HCT116 (cell line): ENCODE data around the gene ZNF581. TPM values are rescaled to one million over a fixed set of nuclear protein-coding genes. Genes with fewer than 3 reads are reported as not detected.

Experiments
- ATAC-seq: fragments of 200-7000 bp; cut with Tn5 transposase; 2 replicates; pipeline ENCODE4 v1.9.1; 2020; ENCODE audit warnings: mild to moderate bottlenecking, moderate library complexity
- BruUV-seq: library from RNA; stranded (reverse); fragments of 400-500 nt; replicated peaks from 2 replicates; lab custom pipeline; 2021; lab: Mats Ljungman, UMichigan
- CTCF ChIA-PET: fragments of 300-600 bp; sonication (Branson Sonifier 250); formaldehyde crosslinking; loops from one replicate; lab custom pipeline; 2021; ENCODE audit warnings: antibody characterized with exemption; lab: Charles Lee
- POLR2A ChIA-PET: fragments of 300-600, 350-600 bp; sonication (Branson Sonifier 250); formaldehyde crosslinking; loops from one replicate; lab custom pipeline; 2021; ENCODE audit warnings: antibody characterized with exemption; lab: Charles Lee
- RAD21 ChIA-PET, 2 experiments: fragments of 300-600 bp; sonication (Branson Sonifier 250); formaldehyde crosslinking; loops; one replicate each; lab custom pipeline; 2023; ENCODE audit warnings: low total read pairs in 2 of 2; ENCODE audit not compliant: uncharacterized antibody in 2 of 2, unreplicated experiment in 2 of 2, low non-redundant PET in 1 of 2; lab: Charles Lee
- DNase-seq: peaks from one replicate; pipeline ENCODE4 v3.0.0-alpha.2; 2010; ENCODE audit warnings: low read depth, low spot score
- H2AFZ ChIP-seq: fragments of 200-600 bp; shearing (Covaris generic), sonication (generic); 2 replicates; pipeline ENCODE4 v1.6.1; 2017; ENCODE audit warnings: low read depth, mixed run types, mixed read lengths, antibody characterized with exemption, low read length; ENCODE audit not compliant: poor library complexity, severe bottlenecking
- H3K27ac ChIP-seq: 2 replicates; pipeline ENCODE4 v1.5.1; 2012; ENCODE audit warnings: low read depth, low read length
- H3K27me3 ChIP-seq: fragments of 200-600 bp; sonication (generic); 2 replicates; pipeline ENCODE4 v1.6.1; 2016; ENCODE audit warnings: mixed run types, low read length, mixed read lengths; ENCODE audit not compliant: insufficient read depth
- H3K36me3 ChIP-seq, 2 experiments: fragments of 200-500 bp in 1 of 2; fragments of 200-600 bp in 1 of 2; sonication (Bioruptor generic) in 1 of 2; sonication (generic) in 1 of 2; 2 replicates each; pipeline versions ENCODE4 v1.5.1 to v1.6.1; 2014 to 2016; ENCODE audit warnings: low read length in 2 of 2, inconsistent platforms in 1 of 2, mixed read lengths in 1 of 2, mixed run types in 1 of 2; ENCODE audit not compliant: insufficient read depth in 2 of 2, control insufficient read depth in 1 of 2
- H3K4me1 ChIP-seq, 2 experiments: fragments of 200-600 bp in 1 of 2; sonication (generic) in 1 of 2; 2 replicates each; pipeline versions ENCODE4 v1.5.1 to v1.6.1; 2012 to 2017; ENCODE audit warnings: low read length in 2 of 2, inconsistent platforms in 1 of 2, mild to moderate bottlenecking in 1 of 2, mixed read lengths in 1 of 2, mixed run types in 1 of 2, moderate library complexity in 1 of 2; ENCODE audit not compliant: insufficient read depth in 2 of 2, control insufficient read depth in 1 of 2
- H3K4me2 ChIP-seq: fragments of 200-600 bp; sonication (generic); 2 replicates; pipeline ENCODE4 v1.6.1; 2017; ENCODE audit warnings: mixed run types, low read length, mixed read lengths
- H3K4me3 ChIP-seq, 2 experiments: fragments of 200-600 bp in 1 of 2; sonication (generic) in 1 of 2; replicated peaks in 1 of 2; 2 replicates each; pipeline ENCODE4 v1.5.1; 2011 to 2016; ENCODE audit warnings: low read length in 2 of 2, control low read depth in 1 of 2, low read depth in 1 of 2, mild to moderate bottlenecking in 1 of 2, mixed read lengths in 1 of 2, mixed run types in 1 of 2
- H3K79me2 ChIP-seq: fragments of 200-600 bp; sonication (generic); 2 replicates; pipeline ENCODE4 v1.6.1; 2017; ENCODE audit warnings: mild to moderate bottlenecking, mixed run types, low read length, moderate library complexity, mixed read lengths; ENCODE audit not compliant: insufficient read depth
- H3K9ac ChIP-seq: fragments of 200-600 bp; sonication (generic); 2 replicates; pipeline ENCODE4 v1.6.1; 2016; ENCODE audit warnings: low read length, mixed read lengths
- H3K9me2 ChIP-seq: fragments of 200-600 bp; sonication (generic), shearing (Covaris generic); 2 replicates; pipeline ENCODE4 v1.6.1; 2017; ENCODE audit warnings: mixed run types, mild to moderate bottlenecking, moderate library complexity; ENCODE audit not compliant: insufficient read depth
- H3K9me3 ChIP-seq, 2 experiments: fragments of 200-500 bp in 1 of 2; fragments of 200-600 bp in 1 of 2; sonication (Bioruptor generic) in 1 of 2; sonication (generic) in 1 of 2; 2 replicates each; pipeline ENCODE4 v1.6.1; 2014 to 2017; ENCODE audit warnings: low read length in 2 of 2, mixed read lengths in 2 of 2, inconsistent platforms in 1 of 2, low read depth in 1 of 2, mild to moderate bottlenecking in 1 of 2, mixed run types in 1 of 2, moderate library complexity in 1 of 2; ENCODE audit not compliant: control insufficient read depth in 1 of 2, insufficient read depth in 1 of 2
- H4K20me1 ChIP-seq: fragments of 200-600 bp; sonication (generic), shearing (Covaris generic); 2 replicates; pipeline ENCODE4 v1.6.1; 2017; ENCODE audit warnings: mixed run types, mild to moderate bottlenecking, moderate library complexity; ENCODE audit not compliant: insufficient read depth
- CBX3 ChIP-seq: IDR thresholded peaks from 2 replicates; pipeline ENCODE4 v1.6.1; 2012; ENCODE audit warnings: low read depth
- CEBPB ChIP-seq: IDR thresholded peaks from 2 replicates; pipeline ENCODE4 v1.6.1; 2012; ENCODE audit warnings: low read depth
- ELF1 ChIP-seq: IDR thresholded peaks from 2 replicates; pipeline ENCODE4 v1.6.1; 2012; ENCODE audit warnings: low read depth, borderline replicate concordance
- EZH2 ChIP-seq: fragments of 200-600 bp; sonication (generic); IDR thresholded peaks from 2 replicates; pipeline ENCODE4 v1.6.1; 2017; ENCODE audit warnings: antibody characterized with exemption, mixed run types
- FOSL1 ChIP-seq: IDR thresholded peaks from 2 replicates; pipeline ENCODE4 v1.6.1; 2012; ENCODE audit warnings: low read depth
- JUND ChIP-seq: IDR thresholded peaks from 2 replicates; pipeline ENCODE4 v1.6.1; 2012
- POLR2A ChIP-seq: IDR thresholded peaks from 2 replicates; pipeline ENCODE4 v1.7.0; 2011; ENCODE audit warnings: borderline replicate concordance; ENCODE audit not compliant: insufficient read depth, insufficient read length; ENCODE audit errors: extremely low read depth
- POLR2AphosphoS5 ChIP-seq: IDR thresholded peaks from 2 replicates; pipeline ENCODE4 v1.6.1; 2011; ENCODE audit warnings: mild to moderate bottlenecking, low read depth, low read length, moderate library complexity
- SIN3A ChIP-seq: IDR thresholded peaks from 2 replicates; pipeline ENCODE4 v1.6.1; 2012; ENCODE audit warnings: low read depth
- SP1 ChIP-seq: IDR thresholded peaks from 2 replicates; pipeline ENCODE4 v1.6.1; 2012; ENCODE audit warnings: low read depth
- SRF ChIP-seq: IDR thresholded peaks from 2 replicates; pipeline ENCODE4 v1.6.1; 2012; ENCODE audit warnings: low read depth
- ZFX ChIP-seq: fragments of 450-650 bp; IDR thresholded peaks from 2 replicates; pipeline ENCODE4 v1.6.1; 2017
- ZNF274 ChIP-seq: fragments of 200-500 bp; sonication (Bioruptor generic); IDR thresholded peaks from 2 replicates; pipeline ENCODE4 v1.6.1; 2014; ENCODE audit warnings: mild to moderate bottlenecking, low read depth, low read length, inconsistent platforms
- intact Hi-C: fragments of 100-400 bp; cut with micrococcal nuclease; formaldehyde crosslinking; loops from 2 replicates; pipeline ENCODE4 v1.10.0; 2022
- total RNA-seq: library from RNA; stranded (reverse); gene quantifications from one replicate; pipeline ENCODE4 v1.2.1, GENCODE V29; 2021; ENCODE audit not compliant: unreplicated experiment
- TF ChIP-seq, protein P1 (sequence below): IDR thresholded peaks from 2 replicates; pipeline ENCODE4 v1.6.1; 2012
- TF ChIP-seq, protein P2 (sequence below): IDR thresholded peaks from 2 replicates; pipeline ENCODE4 v1.6.1; 2012

The ZNF581 gene
- total RNA-seq, 1 experiment from 2014 or later: 44.4 TPM

DNA sequence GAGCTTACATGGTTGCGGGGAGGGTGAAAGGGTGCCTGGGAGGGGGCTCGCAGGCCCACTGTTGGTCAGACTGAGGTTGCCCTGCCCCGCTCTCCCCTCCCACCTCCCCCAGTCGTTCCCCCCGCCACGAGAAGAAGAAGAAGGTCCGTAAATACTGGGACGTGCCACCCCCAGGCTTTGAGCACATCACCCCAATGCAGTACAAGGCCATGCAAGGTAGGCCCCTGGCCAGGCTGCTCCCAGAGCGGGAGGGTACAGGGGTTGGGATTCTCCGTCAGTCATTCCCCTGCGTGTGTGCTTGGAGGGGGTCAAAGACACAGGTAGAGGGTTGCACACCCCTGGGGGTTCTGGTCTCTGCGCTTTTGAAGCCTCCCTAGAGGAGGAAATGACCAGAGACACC lies 17.0 kb downstream of the ZNF581 start:
- Histone ChIP-seq H3K9ac (no peak overlapping the region), H3K9me3 (no peaks in the 10 kb centered on the region), H3K27me3 (no peaks in the 10 kb centered on the region), H3K4me1 (peaks cover 13 to 19% of the 10 kb centered on the region in 2 experiments; a peak in 3 of 4 replicates), H3K36me3 (peaks cover 48 to 57% of the 10 kb centered on the region in 2 experiments; a peak in 3 of 4 replicates), H4K20me1 (no peaks in the 10 kb centered on the region; the same call in 1 of the 2 replicates), H2AFZ (no peak overlapping the region), H3K9me2 (no peaks in the 10 kb centered on the region), H3K79me2 (peaks cover 99% of the 10 kb centered on the region), H3K4me2 (no peak overlapping the region), H3K4me3 (no peak overlapping the region), H3K27ac (no peak overlapping the region)
- DNase-seq (no peak), ATAC-seq (no peak)
- ChIA-PET POLR2A (no interaction called here), RAD21 (no interaction called here), CTCF (no interaction called here)
- no peak for TF ChIP-seq POLR2A
- no peak for TF ChIP-seq FOSL1
- no peak for TF ChIP-seq POLR2AphosphoS5
- TF ChIP-seq CBX3: no peak
- no peak for TF ChIP-seq ZNF274
- no peak for TF ChIP-seq SRF
- no peak for TF ChIP-seq EZH2
- no peak for TF ChIP-seq ELF1
- TF ChIP-seq SIN3A: no peak
- intact Hi-C loops: no loop called here
- BruUV-seq: no TSS peak

DNA sequence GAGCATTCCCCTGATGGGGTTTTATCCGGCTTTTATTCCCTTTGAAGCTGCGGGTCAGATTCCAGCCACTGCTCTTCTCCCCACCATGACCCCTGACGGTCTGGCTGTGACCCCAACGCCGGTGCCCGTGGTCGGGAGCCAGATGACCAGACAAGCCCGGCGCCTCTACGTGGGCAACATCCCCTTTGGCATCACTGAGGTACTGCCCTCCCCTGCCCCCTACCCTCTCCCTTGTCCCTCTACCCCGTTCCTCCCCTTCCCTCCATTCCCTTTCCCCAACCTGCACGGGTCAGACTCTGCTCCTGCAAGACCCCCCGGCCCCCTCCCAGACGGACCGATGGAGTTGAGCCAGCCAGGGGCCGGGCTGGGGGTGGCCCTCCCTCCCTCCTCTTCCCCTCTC lies 17.5 kb downstream of the ZNF581 start:
- no peaks in the 10 kb centered on the region for H3K9me2 ChIP-seq
- no peak overlapping the region for H2AFZ ChIP-seq
- ChIA-PET POLR2A (no interaction called here), CTCF (no interaction called here), RAD21 (no interaction called here)
- no peaks in the 10 kb centered on the region for H3K9me3 ChIP-seq
- ATAC-seq (no peak), DNase-seq (no peak)
- H3K27ac ChIP-seq: no peak overlapping the region
- intact Hi-C loops: no loop called here
- no peak overlapping the region for H3K4me3 ChIP-seq
- H3K27me3 ChIP-seq: no peaks in the 10 kb centered on the region
- H3K4me2 ChIP-seq: no peak overlapping the region
- no TSS peak for BruUV-seq
- no peak overlapping the region for H3K9ac ChIP-seq
- H3K4me1 ChIP-seq: peaks cover 13 to 21% of the 10 kb centered on the region in 2 experiments; a peak in 3 of 4 replicates
- peaks cover 99% of the 10 kb centered on the region for H3K79me2 ChIP-seq
- no peak for TF ChIP-seq POLR2AphosphoS5
- TF ChIP-seq ZNF274: no peak
- TF ChIP-seq, protein P1, sequence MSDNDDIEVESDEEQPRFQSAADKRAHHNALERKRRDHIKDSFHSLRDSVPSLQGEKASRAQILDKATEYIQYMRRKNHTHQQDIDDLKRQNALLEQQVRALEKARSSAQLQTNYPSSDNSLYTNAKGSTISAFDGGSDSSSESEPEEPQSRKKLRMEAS: no peak
- TF ChIP-seq POLR2A: no peak
- TF ChIP-seq, protein P2, sequence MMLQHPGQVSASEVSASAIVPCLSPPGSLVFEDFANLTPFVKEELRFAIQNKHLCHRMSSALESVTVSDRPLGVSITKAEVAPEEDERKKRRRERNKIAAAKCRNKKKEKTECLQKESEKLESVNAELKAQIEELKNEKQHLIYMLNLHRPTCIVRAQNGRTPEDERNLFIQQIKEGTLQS: no peak
- no peak for TF ChIP-seq ELF1
- no peak for TF ChIP-seq SP1
- no peak for TF ChIP-seq SIN3A
- TF ChIP-seq JUND: no peak
- TF ChIP-seq CEBPB: no peak
- no peak for TF ChIP-seq ZFX
- TF ChIP-seq CBX3: no peak
- H4K20me1 ChIP-seq: no peaks in the 10 kb centered on the region; the same call in 1 of the 2 replicates
- peaks cover 48 to 60% of the 10 kb centered on the region in 2 experiments; a peak in 3 of 4 replicates for H3K36me3 ChIP-seq
